ENCODE results near the gene CDH4.

Gene CDH4

DNA sequence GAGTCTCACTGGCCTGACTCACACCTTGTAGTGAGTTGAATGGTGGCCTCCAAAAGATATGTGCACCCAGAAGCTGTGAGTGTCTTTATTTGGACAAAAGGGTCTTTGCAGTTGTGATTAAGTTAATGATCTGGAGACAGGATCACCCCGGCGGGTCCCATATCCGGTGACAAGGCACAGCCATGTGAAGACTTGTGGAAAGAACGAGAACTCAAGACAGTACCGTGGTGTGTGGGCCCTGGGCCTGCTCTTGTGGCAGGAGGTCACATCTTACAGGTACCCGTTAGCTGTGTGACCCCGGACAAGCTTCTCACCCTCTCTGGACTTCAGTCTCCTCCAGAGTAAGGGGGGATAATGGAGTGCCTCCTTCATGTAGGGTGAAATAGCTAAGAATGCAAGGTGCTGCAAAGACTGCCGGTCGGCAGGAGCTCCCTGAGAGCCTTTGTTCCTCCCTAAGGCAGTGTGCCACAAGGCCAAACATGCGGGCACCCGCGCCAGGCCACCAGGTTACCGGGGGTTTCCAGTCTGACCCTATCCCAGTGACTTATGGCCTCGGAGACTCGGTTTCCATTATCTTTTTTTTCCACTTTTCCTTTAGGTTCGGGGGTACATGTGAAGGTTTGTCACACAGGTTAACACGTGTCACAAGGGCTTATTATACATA lies 39.2 kb downstream of the CDH4 start:
- Histone ChIP-seq H3K9me3 (ENCODE audit: control insufficient read depth in 1 of 2, low read length in 2 of 2) (peaks cover 0 to 5% of the 10 kb centered on the region in 2 donors), H3K9ac (ENCODE audit: low read depth in 1 of 2, low read length in 2 of 2) (no peak overlapping the region), H3K4me1 (ENCODE audit: control insufficient read depth in 1 of 2, insufficient read depth in 2 of 2, low read length in 2 of 2) (no peaks in the 10 kb centered on the region), H3K27me3 (ENCODE audit: control insufficient read depth in 1 of 2, insufficient read depth in 2 of 2, low read length in 2 of 2) (no peaks in the 10 kb centered on the region), H3K4me3 (ENCODE audit: low read depth in 1 of 2, low read length in 2 of 2) (no peak overlapping the region), H3K27ac (ENCODE audit: low read depth, low read length) (no peak overlapping the region), H3K36me3 (ENCODE audit: control insufficient read depth in 1 of 2, insufficient read depth in 2 of 2, low read length in 2 of 2) (no peaks in the 10 kb centered on the region)

DNA sequence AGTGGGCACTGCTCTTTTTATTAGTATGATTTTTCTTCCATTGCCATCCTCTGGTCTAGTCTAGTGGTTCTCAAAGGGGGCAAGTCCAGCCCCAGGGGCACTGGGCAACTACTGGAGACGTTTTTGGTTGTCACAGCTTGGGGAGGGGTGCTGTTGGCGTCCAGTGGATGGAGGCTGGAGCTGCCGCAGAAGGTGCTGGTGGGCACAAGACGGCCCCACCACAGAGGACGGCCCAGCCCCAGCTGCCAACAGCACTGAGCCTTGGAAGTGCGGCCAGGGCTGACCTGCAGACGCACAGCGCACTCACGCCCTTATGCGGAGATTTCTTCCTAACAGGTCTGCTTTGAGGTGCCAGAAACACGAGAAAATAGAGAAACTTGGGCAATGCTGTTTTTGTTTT lies 40.3 kb downstream of the CDH4 start:
- Histone ChIP-seq H3K9me3 (ENCODE audit: control insufficient read depth in 1 of 2, low read length in 2 of 2) (peaks cover 0 to 5% of the 10 kb centered on the region in 2 donors), H3K4me3 (ENCODE audit: low read depth in 1 of 2, low read length in 2 of 2) (no peak overlapping the region), H3K9ac (ENCODE audit: low read depth in 1 of 2, low read length in 2 of 2) (no peak overlapping the region), H3K27ac (ENCODE audit: low read depth, low read length) (no peak overlapping the region), H3K4me1 (ENCODE audit: control insufficient read depth in 1 of 2, insufficient read depth in 2 of 2, low read length in 2 of 2) (no peaks in the 10 kb centered on the region), H3K36me3 (ENCODE audit: control insufficient read depth in 1 of 2, insufficient read depth in 2 of 2, low read length in 2 of 2) (no peaks in the 10 kb centered on the region), H3K27me3 (ENCODE audit: control insufficient read depth in 1 of 2, insufficient read depth in 2 of 2, low read length in 2 of 2) (no peaks in the 10 kb centered on the region)

- Histone ChIP-seq H3K27ac (ENCODE audit: low read depth, low read length) (no peak overlapping the region), H3K9ac (ENCODE audit: low read depth in 1 of 2, low read length in 2 of 2) (no peak overlapping the region), H3K36me3 (ENCODE audit: control insufficient read depth in 1 of 2, insufficient read depth in 2 of 2, low read length in 2 of 2) (no peaks in the 10 kb centered on the region), H3K9me3 (ENCODE audit: control insufficient read depth in 1 of 2, low read length in 2 of 2) (peaks cover 0 to 5% of the 10 kb centered on the region in 2 donors), H3K4me1 (ENCODE audit: control insufficient read depth in 1 of 2, insufficient read depth in 2 of 2, low read length in 2 of 2) (no peaks in the 10 kb centered on the region), H3K27me3 (ENCODE audit: control insufficient read depth in 1 of 2, insufficient read depth in 2 of 2, low read length in 2 of 2) (no peaks in the 10 kb centered on the region), H3K4me3 (ENCODE audit: low read depth in 1 of 2, low read length in 2 of 2) (no peak overlapping the region)
These were observed 41.0 kb downstream of the CDH4 start for GRCh38 chr20:61292821-61293612.

DNA sequence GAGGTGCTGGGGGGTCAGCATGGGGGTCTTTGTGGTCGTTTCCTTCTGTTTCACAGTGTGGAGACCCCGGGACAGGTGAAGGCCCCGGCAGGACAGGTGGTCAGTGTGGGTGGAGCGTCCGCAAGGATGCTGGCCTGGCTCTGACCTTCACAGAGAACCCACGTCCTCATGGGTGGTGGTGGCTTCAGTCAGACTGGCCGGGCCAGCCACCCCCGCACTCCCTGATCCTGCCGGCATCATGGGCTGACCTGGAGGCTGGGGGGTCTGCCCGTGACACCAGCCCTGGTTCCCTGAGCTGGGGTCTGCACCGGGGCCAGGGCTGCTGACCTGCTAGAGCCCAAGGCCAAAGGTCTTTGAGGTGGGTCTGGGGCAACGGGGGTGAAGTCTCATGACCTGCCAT lies 41.9 kb downstream of the CDH4 start:
- H3K27ac ChIP-seq (ENCODE audit: low read depth, low read length), result no peak overlapping the region

GRCh38 chr20:61295249-61295648 lies 43.2 kb downstream of the CDH4 start:
- Histone ChIP-seq H3K36me3 (ENCODE audit: control insufficient read depth in 1 of 2, insufficient read depth in 2 of 2, low read length in 2 of 2) (no peaks in the 10 kb centered on the region), H3K4me3 (ENCODE audit: low read depth in 1 of 2, low read length in 2 of 2) (no peak overlapping the region), H3K27me3 (ENCODE audit: control insufficient read depth in 1 of 2, insufficient read depth in 2 of 2, low read length in 2 of 2) (no peaks in the 10 kb centered on the region), H3K27ac (ENCODE audit: low read depth, low read length) (no peak overlapping the region), H3K9me3 (ENCODE audit: control insufficient read depth in 1 of 2, low read length in 2 of 2) (peaks cover 0 to 5% of the 10 kb centered on the region in 2 donors), H3K9ac (ENCODE audit: low read depth in 1 of 2, low read length in 2 of 2) (no peak overlapping the region), H3K4me1 (ENCODE audit: control insufficient read depth in 1 of 2, insufficient read depth in 2 of 2, low read length in 2 of 2) (no peaks in the 10 kb centered on the region)

More for the DNA sequence above, 41.9 kb downstream of the CDH4 start:
- Histone ChIP-seq H3K4me3 (ENCODE audit: low read depth in 1 of 2, low read length in 2 of 2) (no peak overlapping the region), H3K9me3 (ENCODE audit: control insufficient read depth in 1 of 2, low read length in 2 of 2) (peaks cover 0 to 5% of the 10 kb centered on the region in 2 donors), H3K9ac (ENCODE audit: low read depth in 1 of 2, low read length in 2 of 2) (no peak overlapping the region), H3K4me1 (ENCODE audit: control insufficient read depth in 1 of 2, insufficient read depth in 2 of 2, low read length in 2 of 2) (no peaks in the 10 kb centered on the region), H3K36me3 (ENCODE audit: control insufficient read depth in 1 of 2, insufficient read depth in 2 of 2, low read length in 2 of 2) (no peaks in the 10 kb centered on the region), H3K27me3 (ENCODE audit: control insufficient read depth in 1 of 2, insufficient read depth in 2 of 2, low read length in 2 of 2) (no peaks in the 10 kb centered on the region)

GRCh38 chr20:61295682-61296628 lies 43.9 kb downstream of the CDH4 start:
- Histone ChIP-seq H3K27ac (ENCODE audit: low read depth, low read length) (no peak overlapping the region), H3K4me3 (ENCODE audit: low read depth in 1 of 2, low read length in 2 of 2) (no peak overlapping the region), H3K9me3 (ENCODE audit: control insufficient read depth in 1 of 2, low read length in 2 of 2) (peaks cover 0 to 5% of the 10 kb centered on the region in 2 donors), H3K4me1 (ENCODE audit: control insufficient read depth in 1 of 2, insufficient read depth in 2 of 2, low read length in 2 of 2) (no peaks in the 10 kb centered on the region), H3K9ac (ENCODE audit: low read depth in 1 of 2, low read length in 2 of 2) (no peak overlapping the region), H3K27me3 (ENCODE audit: control insufficient read depth in 1 of 2, insufficient read depth in 2 of 2, low read length in 2 of 2) (no peaks in the 10 kb centered on the region), H3K36me3 (ENCODE audit: control insufficient read depth in 1 of 2, insufficient read depth in 2 of 2, low read length in 2 of 2) (no peaks in the 10 kb centered on the region)

DNA sequence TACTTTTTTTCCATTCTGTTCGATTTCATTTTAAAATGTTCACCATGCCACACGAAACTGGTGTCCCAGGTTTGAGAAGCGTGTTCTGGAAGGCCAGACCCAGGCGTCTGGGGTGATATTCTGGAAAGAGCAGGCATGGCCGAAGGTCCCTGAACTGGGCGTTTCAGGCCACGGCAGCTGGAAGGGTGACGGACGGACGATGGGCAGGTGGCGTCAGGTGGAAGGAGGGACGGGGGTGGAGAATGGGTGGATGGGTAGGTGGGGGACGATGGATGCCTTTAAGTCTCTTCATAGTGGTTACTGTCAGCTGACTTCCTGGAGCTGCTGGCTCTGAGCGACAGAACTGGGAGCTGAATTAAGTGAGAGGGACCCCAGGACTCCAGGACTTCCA lies 44.6 kb downstream of the CDH4 start:
- Histone ChIP-seq H3K36me3 (ENCODE audit: control insufficient read depth in 1 of 2, insufficient read depth in 2 of 2, low read length in 2 of 2) (no peaks in the 10 kb centered on the region), H3K4me1 (ENCODE audit: control insufficient read depth in 1 of 2, insufficient read depth in 2 of 2, low read length in 2 of 2) (no peaks in the 10 kb centered on the region), H3K4me3 (ENCODE audit: low read depth in 1 of 2, low read length in 2 of 2) (no peak overlapping the region), H3K27me3 (ENCODE audit: control insufficient read depth in 1 of 2, insufficient read depth in 2 of 2, low read length in 2 of 2) (no peaks in the 10 kb centered on the region), H3K9me3 (ENCODE audit: control insufficient read depth in 1 of 2, low read length in 2 of 2) (peaks cover 0 to 5% of the 10 kb centered on the region in 2 donors), H3K27ac (ENCODE audit: low read depth, low read length) (no peak overlapping the region), H3K9ac (ENCODE audit: low read depth in 1 of 2, low read length in 2 of 2) (no peak overlapping the region)

DNA sequence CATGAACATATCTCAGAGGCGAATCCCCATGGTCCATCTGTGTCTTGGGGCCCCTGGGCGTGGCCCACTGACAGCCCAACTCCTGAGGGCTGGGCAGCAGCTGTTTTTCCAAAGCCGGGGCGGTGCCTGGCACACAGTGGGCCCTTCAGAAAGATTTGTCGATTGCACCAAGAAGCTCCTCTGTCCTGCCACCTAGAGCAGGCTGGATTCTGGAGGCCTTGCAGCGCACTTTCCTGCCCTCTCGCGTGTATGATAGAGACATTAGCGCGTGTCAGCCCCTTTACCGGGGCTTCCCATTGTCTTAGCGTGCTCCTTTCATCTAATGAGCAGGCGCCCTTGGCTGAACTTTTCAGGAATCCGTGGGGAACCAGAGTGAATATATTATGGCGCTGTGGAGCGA lies 45.4 kb downstream of the CDH4 start:
- no peak overlapping the region for H3K9ac ChIP-seq (ENCODE audit: low read depth in 1 of 2, low read length in 2 of 2)
- H3K4me3 ChIP-seq (ENCODE audit: low read depth in 1 of 2, low read length in 2 of 2), result no peak overlapping the region
- no peak overlapping the region for H3K27ac ChIP-seq (ENCODE audit: low read depth, low read length)

GRCh38 chr20:61297986-61298385 lies 45.9 kb downstream of the CDH4 start:
- H3K27ac ChIP-seq (ENCODE audit: low read depth, low read length), result no peak overlapping the region
- no peaks in the 10 kb centered on the region for H3K27me3 ChIP-seq (ENCODE audit: control insufficient read depth in 1 of 2, insufficient read depth in 2 of 2, low read length in 2 of 2)
- peaks cover 0 to 5% of the 10 kb centered on the region in 2 donors for H3K9me3 ChIP-seq (ENCODE audit: control insufficient read depth in 1 of 2, low read length in 2 of 2)
- H3K4me1 ChIP-seq (ENCODE audit: control insufficient read depth in 1 of 2, insufficient read depth in 2 of 2, low read length in 2 of 2), result no peaks in the 10 kb centered on the region
- H3K4me3 ChIP-seq (ENCODE audit: low read depth in 1 of 2, low read length in 2 of 2), result no peak overlapping the region
- no peaks in the 10 kb centered on the region for H3K36me3 ChIP-seq (ENCODE audit: control insufficient read depth in 1 of 2, insufficient read depth in 2 of 2, low read length in 2 of 2)
- H3K9ac ChIP-seq (ENCODE audit: low read depth in 1 of 2, low read length in 2 of 2), result no peak overlapping the region

More for the DNA sequence above, 45.4 kb downstream of the CDH4 start:
- Histone ChIP-seq H3K36me3 (ENCODE audit: control insufficient read depth in 1 of 2, insufficient read depth in 2 of 2, low read length in 2 of 2) (no peaks in the 10 kb centered on the region), H3K27me3 (ENCODE audit: control insufficient read depth in 1 of 2, insufficient read depth in 2 of 2, low read length in 2 of 2) (no peaks in the 10 kb centered on the region), H3K9me3 (ENCODE audit: control insufficient read depth in 1 of 2, low read length in 2 of 2) (peaks cover 0 to 5% of the 10 kb centered on the region in 2 donors), H3K4me1 (ENCODE audit: control insufficient read depth in 1 of 2, insufficient read depth in 2 of 2, low read length in 2 of 2) (no peaks in the 10 kb centered on the region)

GRCh38 chr20:61298661-61299060 lies 46.6 kb downstream of the CDH4 start:
- H3K27ac ChIP-seq (ENCODE audit: low read depth, low read length), result no peak overlapping the region
- no peaks in the 10 kb centered on the region for H3K4me1 ChIP-seq (ENCODE audit: control insufficient read depth in 1 of 2, insufficient read depth in 2 of 2, low read length in 2 of 2)
- H3K4me3 ChIP-seq (ENCODE audit: low read depth in 1 of 2, low read length in 2 of 2), result no peak overlapping the region
- H3K36me3 ChIP-seq (ENCODE audit: control insufficient read depth in 1 of 2, insufficient read depth in 2 of 2, low read length in 2 of 2), result no peaks in the 10 kb centered on the region
- H3K27me3 ChIP-seq (ENCODE audit: control insufficient read depth in 1 of 2, insufficient read depth in 2 of 2, low read length in 2 of 2), result no peaks in the 10 kb centered on the region
- peaks cover 0 to 5% of the 10 kb centered on the region in 2 donors for H3K9me3 ChIP-seq (ENCODE audit: control insufficient read depth in 1 of 2, low read length in 2 of 2)
- H3K9ac ChIP-seq (ENCODE audit: low read depth in 1 of 2, low read length in 2 of 2), result no peak overlapping the region
